GM19463 (cell line): Measurements from ENCODE around the gene OPN1MW2.
A peak's percentile ranks its signal among the peaks of the same experiment; 100 is the strongest.
"Not testable (repeated sequence)": the region's sequence is repeated elsewhere in the genome, so short reads cannot be mapped to it uniquely, and the experiment has no call there.

Source experiments
- ATAC-seq: cut with Tn5 transposase; IDR thresholded peaks from one replicate; pipeline ENCODE4 v1.9.1; 2021; ENCODE audit warnings: mild to moderate bottlenecking, moderate library complexity; ENCODE audit not compliant: unreplicated experiment

The OPN1MW2 gene

DNA sequence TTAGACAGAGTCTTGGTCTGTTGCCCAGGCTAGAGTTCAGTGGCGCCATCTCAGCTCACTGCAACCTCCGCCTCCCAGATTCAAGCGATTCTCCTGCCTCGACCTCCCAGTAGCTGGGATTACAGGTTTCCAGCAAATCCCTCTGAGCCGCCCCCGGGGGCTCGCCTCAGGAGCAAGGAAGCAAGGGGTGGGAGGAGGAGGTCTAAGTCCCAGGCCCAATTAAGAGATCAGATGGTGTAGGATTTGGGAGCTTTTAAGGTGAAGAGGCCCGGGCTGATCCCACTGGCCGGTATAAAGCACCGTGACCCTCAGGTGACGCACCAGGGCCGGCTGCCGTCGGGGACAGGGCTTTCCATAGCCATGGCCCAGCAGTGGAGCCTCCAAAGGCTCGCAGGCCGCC lies at the start of gene OPN1MW2:
TSS of gene OPN1MW2 (plus strand) at position 301 of the 400 bp plus-strand sequence. CDS start at position 361, 60 bp downstream.
- not testable (repeated sequence) for ATAC-seq

DNA sequence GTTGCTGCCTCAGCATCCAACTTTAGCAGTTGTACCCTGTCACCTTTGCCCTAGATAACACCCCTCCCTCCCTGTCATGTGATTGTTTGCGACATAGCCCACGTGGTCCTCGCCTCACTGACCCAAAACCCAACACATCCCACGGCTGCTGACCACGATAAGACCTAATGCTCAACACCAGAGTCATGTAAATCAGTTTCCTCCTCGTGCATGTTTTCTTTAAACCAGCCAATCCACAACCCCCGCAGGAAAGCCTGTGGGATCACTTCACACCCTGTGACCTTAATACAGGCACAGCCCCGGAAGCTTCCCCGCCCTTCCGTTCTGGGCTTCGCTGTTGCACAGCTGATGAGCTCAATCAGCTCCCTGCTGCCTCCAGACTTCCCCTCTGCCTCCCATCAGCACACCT lies 47.0 kb upstream of the OPN1MW2 start:
- not testable (repeated sequence) for ATAC-seq

DNA sequence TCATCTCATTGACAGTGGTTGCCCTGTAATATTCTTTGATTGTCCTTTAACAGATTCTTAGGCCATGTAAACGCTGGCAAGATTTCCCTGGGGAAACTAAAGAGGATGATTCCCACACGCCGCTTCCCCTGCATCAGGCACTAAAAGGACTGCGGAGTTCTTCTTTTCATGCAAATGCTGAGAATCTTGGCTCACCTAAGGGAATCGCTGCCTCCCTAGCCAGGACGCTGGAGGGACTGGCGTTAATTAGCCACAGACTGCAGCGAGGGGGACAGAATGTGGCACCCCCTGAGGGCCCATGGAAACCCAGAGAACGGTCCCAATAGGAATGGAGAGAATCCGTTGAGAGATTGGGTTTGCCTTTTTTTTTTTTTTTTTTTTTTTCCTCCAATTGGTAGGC lies 45.2 kb upstream of the OPN1MW2 start:
- ATAC-seq, result not testable (repeated sequence)

DNA sequence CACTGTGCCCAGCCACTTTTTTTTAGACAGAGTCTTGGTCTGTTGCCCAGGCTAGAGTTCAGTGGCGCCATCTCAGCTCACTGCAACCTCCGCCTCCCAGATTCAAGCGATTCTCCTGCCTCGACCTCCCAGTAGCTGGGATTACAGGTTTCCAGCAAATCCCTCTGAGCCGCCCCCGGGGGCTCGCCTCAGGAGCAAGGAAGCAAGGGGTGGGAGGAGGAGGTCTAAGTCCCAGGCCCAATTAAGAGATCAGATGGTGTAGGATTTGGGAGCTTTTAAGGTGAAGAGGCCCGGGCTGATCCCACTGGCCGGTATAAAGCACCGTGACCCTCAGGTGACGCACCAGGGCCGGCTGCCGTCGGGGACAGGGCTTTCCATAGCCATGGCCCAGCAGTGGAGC lies 37.3 kb upstream of the OPN1MW2 start, which contains the start of gene OPN1MW:
TSS of gene OPN1MW (plus strand) at position 301 of the 400 bp plus-strand sequence. CDS start at position 383, 82 bp downstream.
- not testable (repeated sequence) for ATAC-seq

DNA sequence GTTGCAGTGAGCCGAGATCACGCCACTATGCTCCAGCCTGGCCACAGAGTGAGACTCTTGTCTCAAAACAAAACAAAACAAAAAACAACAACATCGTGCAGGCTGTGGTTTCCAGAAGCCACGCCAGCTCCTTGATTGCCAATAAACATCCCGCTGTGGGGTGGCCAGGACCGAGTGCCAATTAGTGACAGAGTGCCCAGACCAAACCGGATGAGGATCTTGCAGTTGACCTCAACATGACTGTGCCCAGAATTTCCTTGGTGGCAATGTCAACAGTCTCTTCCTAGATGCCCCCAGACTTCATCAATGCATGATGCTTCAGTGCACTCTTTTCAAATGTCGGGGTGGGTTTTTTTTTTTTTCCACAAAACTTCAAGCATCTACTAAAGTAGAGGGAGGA lies 35.8 kb upstream of the OPN1MW2 start:
- not testable (repeated sequence) for ATAC-seq

DNA sequence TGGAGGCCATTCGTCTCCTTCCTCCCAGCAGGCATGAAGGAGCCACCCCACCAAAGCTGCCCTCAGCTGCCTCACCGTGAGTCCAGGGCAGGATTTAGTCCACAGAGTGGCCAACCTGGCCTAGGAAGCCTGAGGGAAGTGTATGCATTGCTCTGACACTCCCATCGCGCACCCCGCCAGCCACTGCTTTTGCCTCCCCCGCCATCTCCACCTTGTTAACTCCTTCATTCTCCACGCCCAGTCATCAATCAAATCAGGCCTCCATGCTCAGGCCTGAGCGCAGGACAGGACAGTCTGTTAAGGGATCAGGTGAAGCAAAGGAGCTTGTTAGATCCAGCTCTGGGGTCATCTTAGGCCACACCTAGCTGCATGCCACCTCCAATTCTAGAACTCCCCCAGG lies 26.7 kb upstream of the OPN1MW2 start:
- not testable (repeated sequence) for ATAC-seq

DNA sequence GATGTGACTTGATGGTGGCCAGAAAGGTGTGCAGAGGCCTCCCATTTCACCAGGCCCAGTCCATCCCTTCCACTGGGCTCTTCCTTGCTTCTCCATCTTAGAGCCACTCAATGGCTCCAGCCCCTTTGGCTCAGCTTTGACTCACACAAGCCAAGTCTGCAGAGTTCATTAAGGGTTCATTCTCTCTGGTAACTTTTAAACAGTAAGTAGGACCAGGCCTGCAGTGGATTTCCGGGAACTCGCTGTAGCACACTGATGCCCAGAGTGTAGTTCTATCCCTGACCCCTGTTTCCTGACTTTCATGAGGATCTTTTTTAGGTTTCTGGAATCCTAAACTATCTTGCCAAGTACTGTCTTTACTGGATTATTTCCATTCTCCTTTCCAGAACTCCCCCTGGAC lies 25.2 kb upstream of the OPN1MW2 start:
- not testable (repeated sequence) for ATAC-seq

DNA sequence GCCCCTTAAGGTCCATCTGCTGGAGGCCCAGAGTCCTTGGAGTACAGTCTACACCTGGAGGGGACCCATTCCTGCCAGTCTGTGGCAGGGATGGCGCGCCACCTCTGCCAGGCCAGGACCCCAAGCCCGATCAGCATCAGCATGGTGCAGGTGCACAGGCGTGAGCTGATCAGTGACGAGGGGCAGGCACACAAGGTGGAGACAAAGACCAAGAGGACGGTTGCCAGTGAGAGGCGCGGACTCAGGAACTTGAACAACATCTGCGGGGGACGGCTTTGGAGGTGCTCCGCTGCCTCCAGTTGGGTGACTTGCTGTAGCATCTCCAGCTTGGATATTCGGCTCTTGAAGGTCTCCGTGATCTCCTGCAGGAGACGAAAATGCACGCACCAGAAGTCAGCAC lies 23.1 kb upstream of the OPN1MW2 start:
- not testable (repeated sequence) for ATAC-seq

DNA sequence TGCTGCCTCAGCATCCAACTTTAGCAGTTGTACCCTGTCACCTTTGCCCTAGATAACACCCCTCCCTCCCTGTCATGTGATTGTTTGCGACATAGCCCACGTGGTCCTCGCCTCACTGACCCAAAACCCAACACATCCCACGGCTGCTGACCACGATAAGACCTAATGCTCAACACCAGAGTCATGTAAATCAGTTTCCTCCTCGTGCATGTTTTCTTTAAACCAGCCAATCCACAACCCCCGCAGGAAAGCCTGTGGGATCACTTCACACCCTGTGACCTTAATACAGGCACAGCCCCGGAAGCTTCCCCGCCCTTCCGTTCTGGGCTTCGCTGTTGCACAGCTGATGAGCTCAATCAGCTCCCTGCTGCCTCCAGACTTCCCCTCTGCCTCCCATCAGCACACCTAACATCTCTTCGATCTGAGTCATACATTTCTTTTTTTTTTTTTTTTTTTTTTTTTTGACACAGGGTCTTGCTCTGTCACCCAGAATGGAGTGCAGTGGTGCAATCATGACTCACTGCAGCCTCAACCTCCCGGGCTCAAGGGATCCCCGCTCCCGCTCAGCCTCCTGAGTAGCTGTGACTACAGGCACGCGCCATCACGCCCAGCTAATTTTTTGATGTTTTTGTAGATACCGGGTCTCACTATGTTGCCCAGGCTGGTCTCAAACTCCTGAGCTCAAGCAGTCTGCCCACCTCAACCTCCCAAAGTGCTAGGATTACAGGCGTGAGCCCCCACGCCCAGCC lies 9.7 kb upstream of the OPN1MW2 start:
- ATAC-seq, result peak; percentile 79

DNA sequence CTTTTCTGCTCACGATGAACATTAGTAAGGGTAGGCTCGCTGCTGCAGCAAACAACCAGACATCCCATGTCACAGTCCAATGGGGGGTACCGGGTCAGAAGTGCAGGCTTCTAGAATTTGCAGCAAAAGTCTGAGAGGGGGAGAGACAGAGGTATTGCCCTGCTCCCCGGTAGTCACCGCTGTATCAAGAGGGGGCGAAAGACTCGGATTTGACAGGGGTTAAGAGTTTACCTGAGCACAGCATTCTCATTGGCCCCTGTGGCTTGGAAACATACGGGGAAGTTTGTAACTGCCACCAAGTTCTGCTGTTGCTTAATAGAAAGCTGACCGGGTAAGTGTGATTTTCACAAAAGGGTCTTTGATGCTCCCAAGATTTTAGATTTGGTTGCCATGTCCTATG lies 8.5 kb upstream of the OPN1MW2 start:
- ATAC-seq, result not testable (repeated sequence)

DNA sequence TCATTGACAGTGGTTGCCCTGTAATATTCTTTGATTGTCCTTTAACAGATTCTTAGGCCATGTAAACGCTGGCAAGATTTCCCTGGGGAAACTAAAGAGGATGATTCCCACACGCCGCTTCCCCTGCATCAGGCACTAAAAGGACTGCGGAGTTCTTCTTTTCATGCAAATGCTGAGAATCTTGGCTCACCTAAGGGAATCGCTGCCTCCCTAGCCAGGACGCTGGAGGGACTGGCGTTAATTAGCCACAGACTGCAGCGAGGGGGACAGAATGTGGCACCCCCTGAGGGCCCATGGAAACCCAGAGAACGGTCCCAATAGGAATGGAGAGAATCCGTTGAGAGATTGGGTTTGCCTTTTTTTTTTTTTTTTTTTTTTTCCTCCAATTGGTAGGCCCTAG lies 8.1 kb upstream of the OPN1MW2 start:
- ATAC-seq, result not testable (repeated sequence)

DNA sequence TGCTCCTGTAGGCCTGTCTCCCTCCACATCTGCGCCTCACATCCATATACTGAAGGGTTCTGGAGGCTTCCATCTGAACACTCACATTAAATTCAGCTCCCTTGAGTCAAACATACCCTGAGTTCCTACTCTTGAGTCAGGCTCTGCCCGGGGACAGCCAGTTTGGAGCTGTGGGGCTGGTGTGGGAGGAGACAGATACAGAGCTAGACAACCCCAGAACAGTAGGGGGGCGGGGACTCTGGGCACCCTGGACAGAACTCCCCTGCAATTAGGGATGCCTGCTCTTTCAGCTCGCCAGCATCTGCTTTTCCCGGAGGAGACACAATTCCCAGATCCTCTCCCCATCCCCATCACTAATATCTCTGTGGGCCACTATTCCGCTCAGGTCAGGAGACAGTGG lies 5.7 kb downstream of the OPN1MW2 start:
- not testable (repeated sequence) for ATAC-seq

DNA sequence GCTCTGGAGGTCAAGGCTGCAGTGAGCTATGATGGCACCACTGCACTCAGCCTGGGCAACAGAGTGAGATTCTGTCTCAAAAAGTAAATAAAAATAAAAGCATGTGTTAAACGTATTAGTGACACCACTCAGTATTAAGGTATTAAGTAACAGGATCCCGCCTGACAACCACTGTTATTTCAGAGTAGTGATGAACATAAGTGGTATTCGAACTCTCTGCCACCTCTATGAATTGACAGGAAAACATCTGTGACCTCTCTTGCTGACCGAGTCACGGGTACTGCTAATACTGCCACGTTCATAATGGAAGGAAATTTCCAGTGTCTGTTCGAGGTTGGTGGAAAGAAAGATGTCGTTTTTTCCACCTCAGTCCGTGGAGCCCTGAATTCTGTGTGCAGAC lies 7.2 kb downstream of the OPN1MW2 start:
- not testable (repeated sequence) for ATAC-seq

DNA sequence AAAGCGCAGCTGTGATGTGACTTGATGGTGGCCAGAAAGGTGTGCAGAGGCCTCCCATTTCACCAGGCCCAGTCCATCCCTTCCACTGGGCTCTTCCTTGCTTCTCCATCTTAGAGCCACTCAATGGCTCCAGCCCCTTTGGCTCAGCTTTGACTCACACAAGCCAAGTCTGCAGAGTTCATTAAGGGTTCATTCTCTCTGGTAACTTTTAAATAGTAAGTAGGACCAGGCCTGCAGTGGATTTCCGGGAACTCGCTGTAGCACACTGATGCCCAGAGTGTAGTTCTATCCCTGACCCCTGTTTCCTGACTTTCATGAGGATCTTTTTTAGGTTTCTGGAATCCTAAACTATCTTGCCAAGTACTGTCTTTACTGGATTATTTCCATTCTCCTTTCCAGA lies 11.9 kb downstream of the OPN1MW2 start:
- ATAC-seq, result not testable (repeated sequence)

DNA sequence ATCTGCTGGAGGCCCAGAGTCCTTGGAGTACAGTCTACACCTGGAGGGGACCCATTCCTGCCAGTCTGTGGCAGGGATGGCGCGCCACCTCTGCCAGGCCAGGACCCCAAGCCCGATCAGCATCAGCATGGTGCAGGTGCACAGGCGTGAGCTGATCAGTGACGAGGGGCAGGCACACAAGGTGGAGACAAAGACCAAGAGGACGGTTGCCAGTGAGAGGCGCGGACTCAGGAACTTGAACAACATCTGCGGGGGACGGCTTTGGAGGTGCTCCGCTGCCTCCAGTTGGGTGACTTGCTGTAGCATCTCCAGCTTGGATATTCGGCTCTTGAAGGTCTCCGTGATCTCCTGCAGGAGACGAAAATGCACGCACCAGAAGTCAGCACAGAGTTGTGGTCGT lies 14.1 kb downstream of the OPN1MW2 start:
- not testable (repeated sequence) for ATAC-seq

DNA sequence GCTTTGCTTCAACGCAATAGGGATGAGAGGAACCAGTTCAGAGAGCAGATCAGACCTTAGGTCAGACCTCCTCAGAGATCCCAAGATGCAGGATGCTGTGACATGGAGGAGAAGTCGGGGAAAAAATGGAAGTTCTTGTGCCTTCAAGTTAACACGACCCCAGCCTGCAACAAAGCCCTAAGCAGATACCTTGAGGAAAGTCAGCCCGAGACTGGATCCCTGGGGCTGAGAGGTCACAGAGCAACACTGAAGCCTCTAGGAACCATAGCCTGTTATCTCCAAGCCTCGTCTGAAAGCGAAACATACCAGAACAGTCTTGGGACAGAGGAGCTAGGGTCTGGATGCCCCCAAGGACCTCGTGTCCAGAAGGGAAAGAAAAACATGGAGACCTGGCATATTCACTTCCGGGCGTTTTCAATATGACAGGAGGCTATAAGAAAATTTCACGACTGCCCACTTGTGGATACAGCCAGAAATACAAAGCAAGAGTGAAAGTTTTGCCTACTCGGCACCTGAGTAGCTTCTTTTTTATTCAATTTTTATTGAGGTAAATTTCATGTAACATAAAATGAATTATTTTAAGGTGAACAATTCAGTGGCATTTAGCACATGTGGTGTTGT lies 19.5 kb downstream of the OPN1MW2 start:
- ATAC-seq, result not testable (repeated sequence)

DNA sequence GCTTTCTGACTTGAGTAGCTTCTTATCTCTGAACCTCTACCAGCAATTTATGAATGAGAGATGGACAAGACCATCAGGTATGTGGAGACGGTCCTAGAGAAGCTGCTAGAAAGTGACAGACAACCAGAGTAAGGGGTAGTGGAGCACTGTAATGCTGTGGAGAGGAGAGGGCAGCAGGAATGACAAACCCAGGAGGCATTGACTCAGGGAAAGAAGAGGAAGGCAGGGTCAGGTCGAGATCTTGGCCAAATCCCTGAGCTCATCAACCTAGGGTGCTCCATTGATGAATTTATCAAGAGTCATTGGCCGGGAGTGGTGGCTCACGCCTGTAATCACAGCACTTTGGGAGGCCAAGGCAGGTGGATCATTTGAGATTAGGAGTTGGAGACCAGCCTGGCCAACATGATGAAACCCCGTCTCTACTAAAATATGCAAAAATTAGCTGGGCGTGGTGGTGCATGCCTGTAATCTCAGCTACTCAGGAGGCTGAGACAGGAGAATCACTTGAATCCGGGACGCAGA lies 20.5 kb downstream of the OPN1MW2 start:
- not testable (repeated sequence) for ATAC-seq

DNA sequence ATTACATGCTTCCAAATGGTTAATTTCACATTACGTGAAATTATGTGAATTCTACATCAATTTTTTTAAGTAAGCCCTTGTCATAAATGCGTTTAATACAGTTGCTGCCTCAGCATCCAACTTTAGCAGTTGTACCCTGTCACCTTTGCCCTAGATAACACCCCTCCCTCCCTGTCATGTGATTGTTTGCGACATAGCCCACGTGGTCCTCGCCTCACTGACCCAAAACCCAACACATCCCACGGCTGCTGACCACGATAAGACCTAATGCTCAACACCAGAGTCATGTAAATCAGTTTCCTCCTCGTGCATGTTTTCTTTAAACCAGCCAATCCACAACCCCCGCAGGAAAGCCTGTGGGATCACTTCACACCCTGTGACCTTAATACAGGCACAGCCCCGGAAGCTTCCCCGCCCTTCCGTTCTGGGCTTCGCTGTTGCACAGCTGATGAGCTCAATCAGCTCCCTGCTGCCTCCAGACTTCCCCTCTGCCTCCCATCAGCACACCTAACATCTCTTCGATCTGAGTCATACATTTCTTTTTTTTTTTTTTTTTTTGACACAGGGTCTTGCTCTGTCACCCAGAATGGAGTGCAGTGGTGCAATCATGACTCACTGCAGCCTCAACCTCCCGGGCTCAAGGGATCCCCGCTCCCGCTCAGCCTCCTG lies 28.0 kb downstream of the OPN1MW2 start:
- ATAC-seq, result not testable (repeated sequence)

DNA sequence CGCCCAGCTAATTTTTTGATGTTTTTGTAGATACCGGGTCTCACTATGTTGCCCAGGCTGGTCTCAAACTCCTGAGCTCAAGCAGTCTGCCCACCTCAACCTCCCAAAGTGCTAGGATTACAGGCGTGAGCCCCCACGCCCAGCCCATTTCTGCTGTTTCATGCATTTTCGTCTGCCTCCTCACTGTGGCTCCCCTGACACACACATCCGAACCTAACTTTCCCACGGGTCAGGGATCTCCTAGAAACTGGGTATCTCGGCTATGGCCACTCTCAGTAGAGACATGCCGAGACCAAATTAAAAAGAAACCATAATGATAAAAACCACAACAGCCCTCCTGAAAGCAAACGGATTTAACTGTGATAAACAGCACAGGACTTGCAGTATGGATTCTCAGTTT lies 28.5 kb downstream of the OPN1MW2 start:
- ATAC-seq, result not testable (repeated sequence)

DNA sequence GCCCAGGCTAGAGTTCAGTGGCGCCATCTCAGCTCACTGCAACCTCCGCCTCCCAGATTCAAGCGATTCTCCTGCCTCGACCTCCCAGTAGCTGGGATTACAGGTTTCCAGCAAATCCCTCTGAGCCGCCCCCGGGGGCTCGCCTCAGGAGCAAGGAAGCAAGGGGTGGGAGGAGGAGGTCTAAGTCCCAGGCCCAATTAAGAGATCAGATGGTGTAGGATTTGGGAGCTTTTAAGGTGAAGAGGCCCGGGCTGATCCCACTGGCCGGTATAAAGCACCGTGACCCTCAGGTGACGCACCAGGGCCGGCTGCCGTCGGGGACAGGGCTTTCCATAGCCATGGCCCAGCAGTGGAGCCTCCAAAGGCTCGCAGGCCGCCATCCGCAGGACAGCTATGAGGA lies 37.7 kb downstream of the OPN1MW2 start, which contains the start of gene OPN1MW3:
TSS of gene OPN1MW3 (plus strand) at position 301 of the 400 bp plus-strand sequence. CDS start at position 339, 38 bp downstream.
- not testable (repeated sequence) for ATAC-seq

DNA sequence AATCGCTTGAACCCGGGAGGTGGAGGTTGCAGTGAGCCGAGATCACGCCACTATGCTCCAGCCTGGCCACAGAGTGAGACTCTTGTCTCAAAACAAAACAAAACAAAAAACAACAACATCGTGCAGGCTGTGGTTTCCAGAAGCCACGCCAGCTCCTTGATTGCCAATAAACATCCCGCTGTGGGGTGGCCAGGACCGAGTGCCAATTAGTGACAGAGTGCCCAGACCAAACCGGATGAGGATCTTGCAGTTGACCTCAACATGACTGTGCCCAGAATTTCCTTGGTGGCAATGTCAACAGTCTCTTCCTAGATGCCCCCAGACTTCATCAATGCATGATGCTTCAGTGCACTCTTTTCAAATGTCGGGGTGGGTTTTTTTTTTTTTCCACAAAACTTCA lies 39.2 kb downstream of the OPN1MW2 start:
- ATAC-seq, result not testable (repeated sequence)
